Lower leg skin (tissue), 4 donors: ENCODE results near the gene SH3BP5. TPM values are rescaled to one million over a fixed set of nuclear protein-coding genes. Genes with fewer than 3 reads are reported as not detected.

Experiments
- DNase-seq, 2 donors: peaks; one replicate each; pipeline ENCODE4 v3.0.0-alpha.2; 2019; ENCODE audit warnings: low spot score in 2 of 2
- H3K4me3 ChIP-seq: fragments of 200-600 bp; sonication (generic); 2 replicates; pipeline ENCODE4 v1.5.1; 2017; ENCODE audit warnings: mild to moderate bottlenecking, low read depth; ENCODE audit not compliant: poor library complexity, severe bottlenecking
- POLR2A ChIP-seq, 2 donors: fragments of 450-650 bp; IDR thresholded peaks; one replicate each; pipeline ENCODE4 v1.6.1; 2016 to 2017; ENCODE audit warnings: antibody characterized with exemption in 2 of 2, mild to moderate bottlenecking in 1 of 2, moderate library complexity in 1 of 2
- WGBS, 2 donors: methylation state at CpG; one replicate each; pipeline ENCODE4 v1.1.5; 2018; 5-methylcytosine and 5-hydroxymethylcytosine counted together
- intact Hi-C: fragments of 100-400 bp; cut with DNase I; formaldehyde crosslinking; loops from one replicate; pipeline ENCODE4 v1.15.0; 2023; ENCODE audit warnings: low total_unique reads
- total RNA-seq, 4 donors: library from RNA; depleted of rRNA; stranded (reverse); fragments of >200 nt; gene quantifications; one replicate each; pipeline ENCODE4 v1.1.0, GENCODE V29; 2016
- TF ChIP-seq, protein P1 (sequence below), 3 donors: fragments of 450-650 bp; IDR thresholded peaks; one replicate each; pipeline ENCODE4 v1.5.1; 2016; ENCODE audit warnings: antibody characterized with exemption in 3 of 3, mild to moderate bottlenecking in 3 of 3, moderate library complexity in 2 of 3

The SH3BP5 gene
- total RNA-seq, 4 donors from 2014 or later, result 10.7 to 30.3 (median 18.5) TPM

DNA sequence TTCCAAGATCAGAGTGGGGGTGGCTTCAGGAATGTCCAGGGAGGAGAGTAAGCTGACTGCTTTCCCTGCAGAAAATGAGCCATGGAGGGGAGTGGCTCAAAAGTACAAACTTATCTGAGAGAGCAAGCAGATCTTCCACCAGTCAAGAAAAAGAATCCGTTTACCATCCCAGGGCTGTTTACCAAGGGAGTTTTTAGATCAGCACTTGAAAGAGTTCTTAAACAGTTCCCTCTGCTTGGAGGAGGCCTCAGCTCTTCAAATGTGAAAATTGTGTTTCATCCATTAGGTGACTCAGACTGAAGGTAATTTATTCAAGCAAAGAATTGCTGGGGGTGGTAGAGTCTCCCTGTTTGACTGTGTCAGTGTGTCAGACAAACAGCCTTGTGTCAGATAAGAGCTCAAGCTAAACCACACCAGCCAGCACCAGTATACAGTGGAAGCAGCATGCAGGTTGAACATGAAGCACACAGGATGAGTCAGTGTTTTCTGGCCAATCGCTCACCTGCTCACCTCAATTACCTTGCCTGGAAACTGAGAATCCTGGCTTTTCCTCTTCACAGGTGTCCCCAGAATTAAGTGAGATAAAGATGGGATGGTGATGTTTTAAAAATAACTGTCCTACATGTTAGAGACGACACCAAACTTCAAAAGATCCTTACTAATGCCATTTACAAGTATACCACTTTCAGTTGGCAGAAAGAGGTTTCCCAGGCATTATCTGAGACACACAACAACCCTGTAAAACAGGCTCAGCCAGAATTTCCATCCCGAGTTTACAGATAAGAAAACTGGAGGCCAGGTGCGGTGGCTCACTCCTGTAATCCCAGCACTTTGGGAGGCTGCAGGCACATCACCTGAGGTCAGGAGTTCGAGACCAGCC, 21.7 kb downstream of the SH3BP5 start:
- intact Hi-C loops, result no loop called here
- WGBS, 2 donors, result 55 to 59% methylated on average over 6 of the region's 6 CpGs
- no peak overlapping the region for H3K4me3 ChIP-seq
- peak in 1 of 2 donors; percentile 77 for DNase-seq
- no peak for TF ChIP-seq POLR2A (IDR thresholded peaks at IDR 0.05)
- TF ChIP-seq, protein P1, sequence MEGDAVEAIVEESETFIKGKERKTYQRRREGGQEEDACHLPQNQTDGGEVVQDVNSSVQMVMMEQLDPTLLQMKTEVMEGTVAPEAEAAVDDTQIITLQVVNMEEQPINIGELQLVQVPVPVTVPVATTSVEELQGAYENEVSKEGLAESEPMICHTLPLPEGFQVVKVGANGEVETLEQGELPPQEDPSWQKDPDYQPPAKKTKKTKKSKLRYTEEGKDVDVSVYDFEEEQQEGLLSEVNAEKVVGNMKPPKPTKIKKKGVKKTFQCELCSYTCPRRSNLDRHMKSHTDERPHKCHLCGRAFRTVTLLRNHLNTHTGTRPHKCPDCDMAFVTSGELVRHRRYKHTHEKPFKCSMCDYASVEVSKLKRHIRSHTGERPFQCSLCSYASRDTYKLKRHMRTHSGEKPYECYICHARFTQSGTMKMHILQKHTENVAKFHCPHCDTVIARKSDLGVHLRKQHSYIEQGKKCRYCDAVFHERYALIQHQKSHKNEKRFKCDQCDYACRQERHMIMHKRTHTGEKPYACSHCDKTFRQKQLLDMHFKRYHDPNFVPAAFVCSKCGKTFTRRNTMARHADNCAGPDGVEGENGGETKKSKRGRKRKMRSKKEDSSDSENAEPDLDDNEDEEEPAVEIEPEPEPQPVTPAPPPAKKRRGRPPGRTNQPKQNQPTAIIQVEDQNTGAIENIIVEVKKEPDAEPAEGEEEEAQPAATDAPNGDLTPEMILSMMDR (IDR thresholded peaks at IDR 0.05), result no peak

DNA sequence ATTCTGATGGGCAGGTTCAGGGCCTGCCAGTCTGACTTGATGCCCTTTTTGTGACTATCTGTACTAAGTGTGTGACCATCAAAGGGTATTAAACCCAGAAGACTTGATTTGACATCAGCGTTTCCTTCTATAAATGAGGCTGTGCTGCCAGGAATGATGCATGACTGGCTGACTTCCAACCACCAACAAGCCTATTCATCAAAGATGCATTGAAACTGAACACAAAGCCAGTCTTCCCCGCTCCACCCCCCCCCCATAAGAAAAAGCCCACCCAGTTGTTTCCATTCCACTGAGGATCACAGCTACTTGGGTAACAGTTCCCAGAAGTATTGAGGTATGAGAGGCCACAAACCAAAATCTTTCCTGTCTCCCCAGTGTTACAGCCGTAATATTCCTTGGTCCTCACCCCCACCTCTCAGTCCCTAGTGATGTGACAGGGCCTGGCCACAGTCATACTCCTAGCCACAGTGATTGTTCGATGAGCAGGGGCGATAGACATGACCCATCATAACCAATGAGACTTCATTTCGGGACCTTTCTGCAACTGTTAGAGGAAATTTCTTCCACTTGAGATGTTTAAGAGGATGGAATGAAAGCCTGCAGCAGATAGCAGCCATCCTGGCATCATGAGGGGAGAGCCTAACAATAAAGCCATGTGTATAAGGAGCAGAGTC, 22.6 kb downstream of the SH3BP5 start:
- peak in 1 of 2 donors; percentile 74 for DNase-seq
- intact Hi-C loops, result no loop called here
- H3K4me3 ChIP-seq, result no peak overlapping the region
- WGBS, 2 donors, result 63 to 70% methylated on average over 6 of the region's 6 CpGs
- no peak for TF ChIP-seq POLR2A (IDR thresholded peaks at IDR 0.05)
- TF ChIP-seq, protein P1 (IDR thresholded peaks at IDR 0.05), result no peak

DNA sequence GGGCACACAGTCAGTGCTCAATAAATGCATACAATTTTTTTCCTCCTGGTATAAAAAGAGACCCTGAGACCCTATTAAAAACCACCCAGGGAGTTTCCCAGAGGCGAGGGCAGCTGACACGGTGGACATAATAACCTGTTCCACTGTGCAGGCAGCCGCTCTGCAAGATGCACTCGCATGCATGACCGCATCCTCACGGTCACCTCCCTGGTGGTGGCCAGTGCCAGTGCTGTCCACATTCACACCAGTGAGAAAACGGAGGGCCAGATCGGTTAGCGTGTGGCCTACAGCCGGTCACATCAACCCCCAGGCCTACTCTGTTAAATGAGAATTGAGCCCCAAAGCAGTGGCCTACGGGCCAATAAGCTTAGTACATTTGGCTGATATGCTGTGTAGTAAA, 24.8 kb downstream of the SH3BP5 start:
- WGBS, 2 donors, result 92 to 96% methylated on average over 11 of the region's 11 CpGs
- TF ChIP-seq POLR2A (IDR thresholded peaks at IDR 0.05), result no peak
- TF ChIP-seq, protein P1 (IDR thresholded peaks at IDR 0.05), result no peak
- peak in 1 of 2 donors; percentile 75 for DNase-seq
- H3K4me3 ChIP-seq, result no peak overlapping the region
- intact Hi-C loops, result no loop called here

DNA sequence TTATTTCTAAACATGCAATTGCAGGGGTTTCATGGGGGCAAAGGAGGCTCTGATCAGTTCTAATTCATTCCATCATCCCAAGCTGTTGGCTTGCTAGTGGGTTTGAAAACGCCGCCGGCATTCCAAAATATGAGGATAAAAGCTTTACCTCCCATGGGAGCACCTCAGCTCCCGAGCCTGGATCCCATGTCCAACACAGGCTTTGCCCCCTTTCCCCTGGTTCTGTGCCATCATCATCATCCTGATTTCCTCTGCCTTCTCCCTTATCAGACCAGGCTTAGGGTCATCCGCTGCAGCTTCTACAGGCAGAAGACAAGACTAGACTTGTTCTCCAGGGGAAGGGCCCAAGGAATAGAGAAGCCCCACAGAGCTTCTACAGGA, 25.4 kb downstream of the SH3BP5 start:
- TF ChIP-seq, protein P1 (IDR thresholded peaks at IDR 0.05), result no peak
- TF ChIP-seq POLR2A (IDR thresholded peaks at IDR 0.05), result no peak
- 80 to 86% methylated on average over 5 of the region's 5 CpGs for WGBS, 2 donors
- H3K4me3 ChIP-seq, result no peak overlapping the region
- intact Hi-C loops, result no loop called here
- DNase-seq, result peak in 1 of 2 donors; percentile 53

DNA sequence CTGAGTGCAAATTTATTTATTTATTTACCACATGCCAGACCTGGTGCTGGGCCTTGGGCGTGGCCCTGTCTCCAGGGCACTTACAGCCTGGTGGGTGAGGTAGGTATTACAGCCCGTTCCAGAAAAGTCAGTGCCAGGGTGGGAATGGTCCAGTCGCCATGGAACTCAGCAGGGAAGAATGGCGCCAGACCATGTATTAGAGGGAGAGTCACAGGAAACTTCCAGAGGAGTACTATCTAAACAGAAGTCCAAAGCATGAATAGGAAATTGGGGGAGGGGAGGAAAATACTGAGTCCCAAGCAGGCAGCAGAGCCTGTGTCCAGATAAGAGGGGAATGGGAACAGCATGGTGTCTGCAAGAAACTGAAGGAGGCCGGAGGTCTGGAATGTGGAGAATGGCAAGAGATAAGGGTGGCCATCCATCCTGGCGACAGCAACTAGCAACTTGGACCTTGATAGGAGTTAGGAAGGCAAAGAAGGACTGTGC, 27.0 kb downstream of the SH3BP5 start:
- no peak overlapping the region for H3K4me3 ChIP-seq
- WGBS, 2 donors, result 73 to 76% methylated on average over 6 of the region's 6 CpGs
- TF ChIP-seq, protein P1 (IDR thresholded peaks at IDR 0.05), result no peak
- no peak for TF ChIP-seq POLR2A (IDR thresholded peaks at IDR 0.05)
- intact Hi-C loops, result no loop called here
- DNase-seq, result no peak
